Measurements from ENCODE around the gene TSC22D1.

Gene TSC22D1

GRCh38 chr13:44455769-44456168 is 120.4 kb downstream of the TSC22D1 start:
- no peak overlapping the region for H3K4me3 ChIP-seq (ENCODE audit: low read length, poor library complexity, severe bottlenecking)
- H3K9ac ChIP-seq (ENCODE audit: low read depth, low read length, poor library complexity, severe bottlenecking), result no peak overlapping the region
- no peaks in the 10 kb centered on the region for H3F3A ChIP-seq (ENCODE audit: low read depth)
- no peaks in the 10 kb centered on the region for H3K79me2 ChIP-seq (ENCODE audit: insufficient read depth, low read length)
- no peaks in the 10 kb centered on the region for H3K9me2 ChIP-seq (replicated peaks; ENCODE audit: low read depth, low read length)
- no peaks in the 10 kb centered on the region for H4K20me1 ChIP-seq (ENCODE audit: insufficient read depth, low read length, poor library complexity, severe bottlenecking)
- H3K4me1 ChIP-seq (ENCODE audit: insufficient read depth, low read length, poor library complexity, severe bottlenecking), result peaks cover 4% of the 10 kb centered on the region
- no peaks in the 10 kb centered on the region for H3K27me3 ChIP-seq (ENCODE audit: insufficient read depth, low read length, poor library complexity, severe bottlenecking)
- no peak overlapping the region for H3K4me2 ChIP-seq (ENCODE audit: low read depth, low read length, poor library complexity, severe bottlenecking)
- H3K36me3 ChIP-seq (ENCODE audit: insufficient read depth, low read length), result no peaks in the 10 kb centered on the region
- H3K9me3 ChIP-seq (ENCODE audit: insufficient read depth, low read depth, low read length), result no peaks in the 10 kb centered on the region
- H2AFZ ChIP-seq (ENCODE audit: low read length), result no peak overlapping the region
- TF ChIP-seq, protein P1, sequence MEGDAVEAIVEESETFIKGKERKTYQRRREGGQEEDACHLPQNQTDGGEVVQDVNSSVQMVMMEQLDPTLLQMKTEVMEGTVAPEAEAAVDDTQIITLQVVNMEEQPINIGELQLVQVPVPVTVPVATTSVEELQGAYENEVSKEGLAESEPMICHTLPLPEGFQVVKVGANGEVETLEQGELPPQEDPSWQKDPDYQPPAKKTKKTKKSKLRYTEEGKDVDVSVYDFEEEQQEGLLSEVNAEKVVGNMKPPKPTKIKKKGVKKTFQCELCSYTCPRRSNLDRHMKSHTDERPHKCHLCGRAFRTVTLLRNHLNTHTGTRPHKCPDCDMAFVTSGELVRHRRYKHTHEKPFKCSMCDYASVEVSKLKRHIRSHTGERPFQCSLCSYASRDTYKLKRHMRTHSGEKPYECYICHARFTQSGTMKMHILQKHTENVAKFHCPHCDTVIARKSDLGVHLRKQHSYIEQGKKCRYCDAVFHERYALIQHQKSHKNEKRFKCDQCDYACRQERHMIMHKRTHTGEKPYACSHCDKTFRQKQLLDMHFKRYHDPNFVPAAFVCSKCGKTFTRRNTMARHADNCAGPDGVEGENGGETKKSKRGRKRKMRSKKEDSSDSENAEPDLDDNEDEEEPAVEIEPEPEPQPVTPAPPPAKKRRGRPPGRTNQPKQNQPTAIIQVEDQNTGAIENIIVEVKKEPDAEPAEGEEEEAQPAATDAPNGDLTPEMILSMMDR (conservative IDR thresholded peaks at IDR 0.05; ENCODE audit: low read length), result no peak
- TF ChIP-seq EZH2phosphoT487 (IDR thresholded peaks at IDR 0.05; ENCODE audit: borderline replicate concordance), result no peak

DNA sequence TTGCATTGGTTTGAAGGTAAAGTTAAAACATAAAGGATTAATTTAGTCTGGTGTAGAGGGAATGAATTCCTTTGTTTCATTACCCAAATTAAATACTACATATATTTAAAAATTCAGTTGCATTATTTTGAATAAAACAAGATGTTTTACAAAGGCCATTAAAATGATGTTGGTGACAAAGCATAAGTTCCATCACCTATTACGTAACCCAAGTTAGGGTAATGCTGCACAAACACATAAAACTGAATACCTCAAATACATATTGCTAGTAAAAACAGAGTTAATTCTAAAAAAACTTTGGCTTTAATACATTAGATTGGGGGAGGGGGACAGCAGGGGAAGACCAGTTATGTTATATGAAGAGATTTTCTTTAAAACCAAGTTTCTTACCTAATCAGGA is 122.2 kb downstream of the TSC22D1 start:
- no peaks in the 10 kb centered on the region for H4K20me1 ChIP-seq (ENCODE audit: insufficient read depth, low read length, poor library complexity, severe bottlenecking)
- H3F3A ChIP-seq (ENCODE audit: low read depth), result no peaks in the 10 kb centered on the region
- TF ChIP-seq EZH2phosphoT487 (IDR thresholded peaks at IDR 0.05; ENCODE audit: borderline replicate concordance), result no peak
- H3K27me3 ChIP-seq (ENCODE audit: insufficient read depth, low read length, poor library complexity, severe bottlenecking), result no peaks in the 10 kb centered on the region
- H2AFZ ChIP-seq (ENCODE audit: low read length), result no peak overlapping the region
- H3K9me2 ChIP-seq (replicated peaks; ENCODE audit: low read depth, low read length), result no peaks in the 10 kb centered on the region
- H3K9me3 ChIP-seq (ENCODE audit: insufficient read depth, low read depth, low read length), result no peaks in the 10 kb centered on the region
- no peaks in the 10 kb centered on the region for H3K79me2 ChIP-seq (ENCODE audit: insufficient read depth, low read length)
- no peak overlapping the region for H3K9ac ChIP-seq (ENCODE audit: low read depth, low read length, poor library complexity, severe bottlenecking)
- no peaks in the 10 kb centered on the region for H3K36me3 ChIP-seq (ENCODE audit: insufficient read depth, low read length)
- H3K4me2 ChIP-seq (ENCODE audit: low read depth, low read length, poor library complexity, severe bottlenecking), result no peak overlapping the region
- no peak overlapping the region for H3K4me3 ChIP-seq (ENCODE audit: low read length, poor library complexity, severe bottlenecking)
- peaks cover 4% of the 10 kb centered on the region for H3K4me1 ChIP-seq (ENCODE audit: insufficient read depth, low read length, poor library complexity, severe bottlenecking)

- no peak overlapping the region for H3K4me2 ChIP-seq (ENCODE audit: low read depth, low read length, poor library complexity, severe bottlenecking)
- no peaks in the 10 kb centered on the region for H3K9me3 ChIP-seq (ENCODE audit: insufficient read depth, low read depth, low read length)
- H3K27me3 ChIP-seq (ENCODE audit: insufficient read depth, low read length, poor library complexity, severe bottlenecking), result no peaks in the 10 kb centered on the region
- H3K79me2 ChIP-seq (ENCODE audit: insufficient read depth, low read length), result no peaks in the 10 kb centered on the region
- H3K9ac ChIP-seq (ENCODE audit: low read depth, low read length, poor library complexity, severe bottlenecking), result no peak overlapping the region
- no peaks in the 10 kb centered on the region for H3K36me3 ChIP-seq (ENCODE audit: insufficient read depth, low read length)
- H3K4me3 ChIP-seq (ENCODE audit: low read length, poor library complexity, severe bottlenecking), result no peak overlapping the region
- TF ChIP-seq, protein P1 (conservative IDR thresholded peaks at IDR 0.05; ENCODE audit: low read length), result no peak
- TF ChIP-seq EZH2phosphoT487 (IDR thresholded peaks at IDR 0.05; ENCODE audit: borderline replicate concordance), result no peak
- no peaks in the 10 kb centered on the region for H3F3A ChIP-seq (ENCODE audit: low read depth)
- H2AFZ ChIP-seq (ENCODE audit: low read length), result no peak overlapping the region
- peaks cover 4% of the 10 kb centered on the region for H3K4me1 ChIP-seq (ENCODE audit: insufficient read depth, low read length, poor library complexity, severe bottlenecking)
- no peaks in the 10 kb centered on the region for H4K20me1 ChIP-seq (ENCODE audit: insufficient read depth, low read length, poor library complexity, severe bottlenecking)
- no peaks in the 10 kb centered on the region for H3K9me2 ChIP-seq (replicated peaks; ENCODE audit: low read depth, low read length)
Observed at GRCh38 chr13:44453069-44453468, 123.1 kb downstream of the TSC22D1 start.

GRCh38 chr13:44452418-44452817 is 123.7 kb downstream of the TSC22D1 start:
- Histone ChIP-seq H3K4me1 (ENCODE audit: insufficient read depth, low read length, poor library complexity, severe bottlenecking) (no peaks in the 10 kb centered on the region), H3K27me3 (ENCODE audit: insufficient read depth, low read length, poor library complexity, severe bottlenecking) (no peaks in the 10 kb centered on the region), H2AFZ (ENCODE audit: low read length) (no peak overlapping the region), H3K4me2 (ENCODE audit: low read depth, low read length, poor library complexity, severe bottlenecking) (no peak overlapping the region), H3K9me3 (ENCODE audit: insufficient read depth, low read depth, low read length) (no peaks in the 10 kb centered on the region), H3K36me3 (ENCODE audit: insufficient read depth, low read length) (no peaks in the 10 kb centered on the region), H3F3A (ENCODE audit: low read depth) (no peaks in the 10 kb centered on the region), H3K79me2 (ENCODE audit: insufficient read depth, low read length) (no peaks in the 10 kb centered on the region), H3K9me2 (replicated peaks; ENCODE audit: low read depth, low read length) (no peaks in the 10 kb centered on the region), H4K20me1 (ENCODE audit: insufficient read depth, low read length, poor library complexity, severe bottlenecking) (no peaks in the 10 kb centered on the region), H3K9ac (ENCODE audit: low read depth, low read length, poor library complexity, severe bottlenecking) (no peak overlapping the region), H3K4me3 (ENCODE audit: low read length, poor library complexity, severe bottlenecking) (no peak overlapping the region)
- TF ChIP-seq, protein P1 (conservative IDR thresholded peaks at IDR 0.05; ENCODE audit: low read length), result no peak
- TF ChIP-seq EZH2phosphoT487 (IDR thresholded peaks at IDR 0.05; ENCODE audit: borderline replicate concordance), result no peak
